ENCODE results near the gene PLG. TPM values are rescaled to one million over a fixed set of nuclear protein-coding genes. Genes with fewer than 3 reads are reported as not detected.
"Not testable (repeated sequence)": the region's sequence is repeated elsewhere in the genome, so short reads cannot be mapped to it uniquely, and the experiment has no call there.

PLG gene
- under 1 TPM; 0.41 to 0.49 TPM for total RNA-seq

- H3K4me1 Mint-ChIP-seq (ENCODE audit: low read depth); H3K4me3 Mint-ChIP-seq; ATAC-seq (replicated peaks in 1 of 2); H3K36me3 Mint-ChIP-seq (ENCODE audit: insufficient read depth in 2 of 2); H3K27me3 Mint-ChIP-seq (ENCODE audit: low read depth); DNase-seq; H3K27ac Mint-ChIP-seq; H3K9me3 Mint-ChIP-seq: not testable (repeated sequence)
These were observed at the start of gene PLG for GRCh38 chr6:160701918-160702680. Gene PLG (plus strand): TSS chr6:160702244. CDS start chr6:160702305, 61 bp downstream.

- DNase-seq (no peak), ATAC-seq (replicated peaks in 1 of 2) (no peak)
- Mint-ChIP-seq H3K4me3 (no peak overlapping the region), H3K27me3 (ENCODE audit: low read depth) (peaks cover 5% of the 10 kb centered on the region), H3K36me3 (ENCODE audit: insufficient read depth in 2 of 2) (no peaks in the 10 kb centered on the region), H3K4me1 (ENCODE audit: low read depth) (no peaks in the 10 kb centered on the region), H3K27ac (no peak overlapping the region), H3K9me3 (no peaks in the 10 kb centered on the region)
These were observed 42.5 kb upstream of the PLG start for GRCh38 chr6:160659562-160659961.

GRCh38 chr6:160661216-160661615, 40.8 kb upstream of the PLG start:
- Mint-ChIP-seq H3K27ac (no peak overlapping the region), H3K36me3 (ENCODE audit: insufficient read depth in 2 of 2) (no peaks in the 10 kb centered on the region), H3K4me1 (ENCODE audit: low read depth) (no peaks in the 10 kb centered on the region), H3K4me3 (no peak overlapping the region), H3K9me3 (no peaks in the 10 kb centered on the region), H3K27me3 (ENCODE audit: low read depth) (peaks cover 13% of the 10 kb centered on the region)
- no peak for DNase-seq
- ATAC-seq (replicated peaks in 1 of 2): no peak

- DNase-seq (no peak), ATAC-seq (replicated peaks in 1 of 2) (no peak)
- Mint-ChIP-seq H3K27ac (no peak overlapping the region), H3K27me3 (ENCODE audit: low read depth) (peaks cover 21% of the 10 kb centered on the region), H3K4me3 (no peak overlapping the region), H3K36me3 (ENCODE audit: insufficient read depth in 2 of 2) (no peaks in the 10 kb centered on the region), H3K9me3 (no peaks in the 10 kb centered on the region), H3K4me1 (ENCODE audit: low read depth) (no peaks in the 10 kb centered on the region)
These were observed 39.6 kb upstream of the PLG start for GRCh38 chr6:160662429-160662828.

- no peaks in the 10 kb centered on the region for H3K36me3 Mint-ChIP-seq (ENCODE audit: insufficient read depth in 2 of 2)
- no peak overlapping the region for H3K4me3 Mint-ChIP-seq
- no peaks in the 10 kb centered on the region for H3K9me3 Mint-ChIP-seq
- ATAC-seq (replicated peaks in 1 of 2): no peak
- no peaks in the 10 kb centered on the region for H3K4me1 Mint-ChIP-seq (ENCODE audit: low read depth)
- H3K27me3 Mint-ChIP-seq (ENCODE audit: low read depth): peaks cover 21% of the 10 kb centered on the region
- no peak for DNase-seq
- no peak overlapping the region for H3K27ac Mint-ChIP-seq
These were observed 39.2 kb upstream of the PLG start for GRCh38 chr6:160662842-160663241.

GRCh38 chr6:160664198-160664597, 37.8 kb upstream of the PLG start, which contains the start of gene LPA:
Gene LPA (minus strand): TSS chr6:160664275. CDS start chr6:160664214, 61 bp downstream.
- not testable (repeated sequence) for H3K36me3 Mint-ChIP-seq (ENCODE audit: insufficient read depth in 2 of 2); H3K9me3 Mint-ChIP-seq; ATAC-seq (replicated peaks in 1 of 2); H3K27ac Mint-ChIP-seq; H3K4me3 Mint-ChIP-seq; H3K4me1 Mint-ChIP-seq (ENCODE audit: low read depth); DNase-seq
- H3K27me3 Mint-ChIP-seq (ENCODE audit: low read depth): peaks cover 21% of the 10 kb centered on the region

- Mint-ChIP-seq H3K4me3 (no peak overlapping the region), H3K27ac (no peak overlapping the region), H3K4me1 (ENCODE audit: low read depth) (no peaks in the 10 kb centered on the region), H3K36me3 (ENCODE audit: insufficient read depth in 2 of 2) (peaks cover 0 to 4% of the 10 kb centered on the region in 2 donors), H3K9me3 (peaks cover 0 to 4% of the 10 kb centered on the region in 2 donors), H3K27me3 (ENCODE audit: low read depth) (peaks cover 19% of the 10 kb centered on the region)
- ATAC-seq (replicated peaks in 1 of 2) (peak; percentile 36 to 48), DNase-seq (peak; percentile 30 to 49)
These were observed 34.2 kb upstream of the PLG start for GRCh38 chr6:160667639-160668481.

- no peaks in the 10 kb centered on the region for H3K4me1 Mint-ChIP-seq (ENCODE audit: low read depth)
- ATAC-seq (replicated peaks in 1 of 2) (no peak), DNase-seq (no peak)
- peaks cover 4 to 9% of the 10 kb centered on the region in 2 donors for H3K9me3 Mint-ChIP-seq
- no peak overlapping the region for H3K27ac Mint-ChIP-seq
- peaks cover 0 to 6% of the 10 kb centered on the region in 2 donors for H3K36me3 Mint-ChIP-seq (ENCODE audit: insufficient read depth in 2 of 2)
- no peak overlapping the region for H3K4me3 Mint-ChIP-seq
- H3K27me3 Mint-ChIP-seq (ENCODE audit: low read depth): peaks cover 16% of the 10 kb centered on the region
These were observed 33.5 kb upstream of the PLG start for GRCh38 chr6:160668589-160668988.

GRCh38 chr6:160676418-160676817, 25.6 kb upstream of the PLG start:
- H3K27ac Mint-ChIP-seq; H3K4me1 Mint-ChIP-seq (ENCODE audit: low read depth); ATAC-seq (replicated peaks in 1 of 2); DNase-seq; H3K36me3 Mint-ChIP-seq (ENCODE audit: insufficient read depth in 2 of 2); H3K4me3 Mint-ChIP-seq: not testable (repeated sequence)
- Mint-ChIP-seq H3K9me3 (peaks cover 9 to 10% of the 10 kb centered on the region in 2 donors), H3K27me3 (ENCODE audit: low read depth) (peaks cover 23% of the 10 kb centered on the region)

GRCh38 chr6:160678230-160678629, 23.8 kb upstream of the PLG start:
- H3K36me3 Mint-ChIP-seq (ENCODE audit: insufficient read depth in 2 of 2): peaks cover 0 to 1% of the 10 kb centered on the region in 2 donors
- no peak overlapping the region for H3K4me3 Mint-ChIP-seq
- H3K27ac Mint-ChIP-seq: no peak overlapping the region
- H3K9me3 Mint-ChIP-seq: peaks cover 5 to 7% of the 10 kb centered on the region in 2 donors
- H3K27me3 Mint-ChIP-seq (ENCODE audit: low read depth): peaks cover 23% of the 10 kb centered on the region
- DNase-seq (no peak), ATAC-seq (replicated peaks in 1 of 2) (no peak)
- no peaks in the 10 kb centered on the region for H3K4me1 Mint-ChIP-seq (ENCODE audit: low read depth)

- Mint-ChIP-seq H3K27me3 (ENCODE audit: low read depth) (peaks cover 23% of the 10 kb centered on the region), H3K4me3 (no peak overlapping the region), H3K9me3 (peaks cover 0 to 3% of the 10 kb centered on the region in 2 donors), H3K36me3 (ENCODE audit: insufficient read depth in 2 of 2) (no peaks in the 10 kb centered on the region), H3K27ac (no peak overlapping the region), H3K4me1 (ENCODE audit: low read depth) (no peaks in the 10 kb centered on the region)
- DNase-seq (no peak), ATAC-seq (replicated peaks in 1 of 2) (no peak)
These were observed 23.2 kb upstream of the PLG start for GRCh38 chr6:160678744-160679401.

GRCh38 chr6:160679402-160679769, 22.7 kb upstream of the PLG start:
- H3K9me3 Mint-ChIP-seq: peaks cover 0 to 1% of the 10 kb centered on the region in 2 donors
- no peaks in the 10 kb centered on the region for H3K4me1 Mint-ChIP-seq (ENCODE audit: low read depth)
- H3K4me3 Mint-ChIP-seq: no peak overlapping the region
- no peak overlapping the region for H3K27ac Mint-ChIP-seq
- ATAC-seq (replicated peaks in 1 of 2): no peak
- DNase-seq: no peak
- no peaks in the 10 kb centered on the region for H3K36me3 Mint-ChIP-seq (ENCODE audit: insufficient read depth in 2 of 2)
- H3K27me3 Mint-ChIP-seq (ENCODE audit: low read depth): peaks cover 20% of the 10 kb centered on the region
